Body of pancreas (tissue), 4 donors: ENCODE results near the gene ZNF384.

Source experiments
- CTCF ChIP-seq, 7 experiments: fragments of 450-650 bp in 4 of 7; fragments of 200-600 bp in 3 of 7; sonication (generic) in 3 of 7; IDR thresholded peaks; one replicate each; pipeline ENCODE4 v1.5.1; 2016 to 2019; ENCODE audit warnings: antibody characterized with exemption in 7 of 7
- POLR2A ChIP-seq, 3 donors: fragments of 450-650 bp; IDR thresholded peaks; one replicate each; pipeline ENCODE4 v1.6.1; 2016; ENCODE audit warnings: antibody characterized with exemption in 3 of 3, mild to moderate bottlenecking in 2 of 3

- TF ChIP-seq CTCF (IDR thresholded peaks at IDR 0.05) (no peak), POLR2A (IDR thresholded peaks at IDR 0.05) (no peak)
These were observed 12.0 kb upstream of the ZNF384 start for GRCh38 chr12:6701078-6701768.
